CD4-positive, alpha-beta T cell (primary cell): ENCODE results near the gene ITPRID2. TPM values are rescaled to one million over a fixed set of nuclear protein-coding genes. Genes with fewer than 3 reads are reported as not detected.
"Not testable (repeated sequence)": the region's sequence is repeated elsewhere in the genome, so short reads cannot be mapped to it uniquely, and the experiment has no call there.

ENCODE experiments used
- ATAC-seq: fragments of 200-7000 bp; cut with Tn5 transposase; one replicate; pipeline ENCODE4 v1.10.0; 2022; ENCODE audit warnings: mild to moderate bottlenecking; ENCODE audit not compliant: poor library complexity
- CTCF ChIA-PET: fragments of 350-600 bp; sonication (Branson Sonifier 250); formaldehyde crosslinking; loops from one replicate; lab custom pipeline; 2021; ENCODE audit warnings: antibody characterized with exemption, inconsistent platforms; lab: Charles Lee
- POLR2A ChIA-PET: fragments of 350-600 bp; sonication (Branson Sonifier 250); formaldehyde crosslinking; loops from one replicate; lab custom pipeline; 2021; ENCODE audit warnings: antibody characterized with exemption, inconsistent platforms; lab: Charles Lee
- DNase-seq, 14 experiments: peaks; one replicate each; pipeline ENCODE4 v3.0.0-alpha.2; 2013 to 2020; ENCODE audit warnings: mixed read lengths in 2 of 14
- H3K27ac ChIP-seq, 2 donors: one replicate each; pipeline versions ENCODE4 v1.5.1 to v1.7.0; 2013; ENCODE audit warnings: low read length in 2 of 2, low read depth in 1 of 2, mild to moderate bottlenecking in 1 of 2
- H3K27me3 ChIP-seq, 2 experiments: 1 replicate in 1 of 2; 2 replicates in 1 of 2; pipeline versions ENCODE4 v1.6.1 to v1.7.0; 2013; ENCODE audit warnings: low read length in 2 of 2, control low read depth in 1 of 2, mild to moderate bottlenecking in 1 of 2, moderate library complexity in 1 of 2; ENCODE audit not compliant: insufficient read depth in 2 of 2, control insufficient read depth in 1 of 2
- H3K36me3 ChIP-seq: one replicate; pipeline ENCODE4 v1.6.1; 2013; ENCODE audit warnings: low read length, control low read depth; ENCODE audit not compliant: insufficient read depth
- H3K4me1 ChIP-seq: one replicate; pipeline ENCODE4 v1.6.1; 2013; ENCODE audit warnings: low read length, control low read depth; ENCODE audit not compliant: insufficient read depth
- H3K4me3 ChIP-seq: one replicate; pipeline ENCODE4 v1.5.1; 2013; ENCODE audit warnings: mild to moderate bottlenecking, low read length, moderate library complexity
- H3K9me3 ChIP-seq, 2 experiments: 1 replicate in 1 of 2; 2 replicates in 1 of 2; pipeline versions ENCODE4 v1.6.1 to v1.7.0; 2013; ENCODE audit warnings: low read length in 2 of 2, mild to moderate bottlenecking in 2 of 2, control low read depth in 1 of 2, moderate library complexity in 1 of 2; ENCODE audit not compliant: control insufficient read depth in 1 of 2, insufficient read depth in 1 of 2
- H3K27ac Mint-ChIP-seq: one replicate; pipeline ENCODE4 v1.8.0; 2020; ENCODE audit warnings: mixed read lengths
- H3K27me3 Mint-ChIP-seq: one replicate; pipeline ENCODE4 v1.8.0; 2021; ENCODE audit warnings: mixed read lengths
- H3K36me3 Mint-ChIP-seq: one replicate; pipeline ENCODE4 v1.8.0; 2021; ENCODE audit warnings: low read depth, mixed read lengths
- H3K4me1 Mint-ChIP-seq: one replicate; pipeline ENCODE4 v1.8.0; 2021; ENCODE audit warnings: low read depth, mixed read lengths
- H3K4me3 Mint-ChIP-seq: one replicate; pipeline ENCODE4 v1.8.0; 2020; ENCODE audit warnings: mild to moderate bottlenecking, mixed read lengths
- H3K9me3 Mint-ChIP-seq: one replicate; pipeline ENCODE4 v1.8.0; 2020; ENCODE audit warnings: mixed read lengths
- intact Hi-C, 2 experiments: fragments of 100-400 bp; cut with DNase I in 1 of 2; cut with micrococcal nuclease in 1 of 2; formaldehyde crosslinking; loops; one replicate each; pipeline versions ENCODE4 v1.15.1 to v1.9.0; 2023 to 2025; cut with DNase I, micrococcal nuclease
- total RNA-seq, 174 experiments: library from RNA in 2 of 174; stranded (reverse) in 2 of 174; gene quantifications; one replicate each; pipeline ENCODE4 v1.2.3 and lab custom pipeline; 2021 to 2026
- TF ChIP-seq, protein P1 (sequence below): fragments of 200-600 bp; IDR thresholded peaks from one replicate; pipeline ENCODE4 v1.8.0; 2022; ENCODE audit warnings: antibody characterized with exemption, mild to moderate bottlenecking

The ITPRID2 gene
- total RNA-seq, 2 experiments from 2014 or later = 75.8 to 79.7 TPM

DNA sequence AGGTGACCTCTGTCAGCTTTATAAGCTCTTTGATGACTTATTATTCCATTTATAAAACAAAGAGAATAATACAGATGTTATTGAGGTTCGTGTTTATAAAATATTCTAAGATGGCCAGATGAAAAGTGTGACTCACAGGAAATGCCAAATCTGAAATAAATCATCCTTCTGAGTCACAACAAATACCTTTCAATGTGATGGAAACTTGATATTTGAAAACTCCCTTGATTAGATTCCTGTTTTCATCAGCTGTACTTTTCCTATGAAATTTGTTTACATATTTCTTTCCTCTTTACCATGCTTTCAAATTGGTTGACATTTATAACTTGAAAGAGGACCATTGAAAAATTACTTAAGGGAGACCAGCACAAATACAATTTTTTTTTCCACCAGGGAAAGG lies 63.5 kb downstream of the ITPRID2 start:
- Mint-ChIP-seq H3K4me1 (peaks cover 14% of the 10 kb centered on the region), H3K27me3 (peaks cover 14% of the 10 kb centered on the region), H3K4me3 (no peak overlapping the region), H3K36me3 (no peaks in the 10 kb centered on the region), H3K9me3 (no peaks in the 10 kb centered on the region), H3K27ac (no peak overlapping the region)
- Histone ChIP-seq H3K36me3 (no peaks in the 10 kb centered on the region), H3K4me3 (no peak overlapping the region), H3K27me3 (no peaks in the 10 kb centered on the region), H3K27ac (no peak overlapping the region), H3K9me3 (no peaks in the 10 kb centered on the region), H3K4me1 (peaks cover 5% of the 10 kb centered on the region)
- no peak for DNase-seq
- intact Hi-C loops = loop anchor here in 1 of 2 experiments (2.0 to 5.0 kb wide), 2 partner anchors 212 to 883 kb away; no protein-coding TSS in a partner anchor
- CTCF ChIA-PET = interaction anchor here (0.7 kb wide), 1 partner anchor 59 kb away, joined by 3 read pairs; no protein-coding TSS in a partner anchor
- no peak for ATAC-seq
- POLR2A ChIA-PET = interaction anchor here (1.4 kb wide), 1 partner anchor 212 kb away, joined by 5 read pairs; no protein-coding TSS in a partner anchor
- TF ChIP-seq, protein P1, sequence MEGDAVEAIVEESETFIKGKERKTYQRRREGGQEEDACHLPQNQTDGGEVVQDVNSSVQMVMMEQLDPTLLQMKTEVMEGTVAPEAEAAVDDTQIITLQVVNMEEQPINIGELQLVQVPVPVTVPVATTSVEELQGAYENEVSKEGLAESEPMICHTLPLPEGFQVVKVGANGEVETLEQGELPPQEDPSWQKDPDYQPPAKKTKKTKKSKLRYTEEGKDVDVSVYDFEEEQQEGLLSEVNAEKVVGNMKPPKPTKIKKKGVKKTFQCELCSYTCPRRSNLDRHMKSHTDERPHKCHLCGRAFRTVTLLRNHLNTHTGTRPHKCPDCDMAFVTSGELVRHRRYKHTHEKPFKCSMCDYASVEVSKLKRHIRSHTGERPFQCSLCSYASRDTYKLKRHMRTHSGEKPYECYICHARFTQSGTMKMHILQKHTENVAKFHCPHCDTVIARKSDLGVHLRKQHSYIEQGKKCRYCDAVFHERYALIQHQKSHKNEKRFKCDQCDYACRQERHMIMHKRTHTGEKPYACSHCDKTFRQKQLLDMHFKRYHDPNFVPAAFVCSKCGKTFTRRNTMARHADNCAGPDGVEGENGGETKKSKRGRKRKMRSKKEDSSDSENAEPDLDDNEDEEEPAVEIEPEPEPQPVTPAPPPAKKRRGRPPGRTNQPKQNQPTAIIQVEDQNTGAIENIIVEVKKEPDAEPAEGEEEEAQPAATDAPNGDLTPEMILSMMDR = no peak

DNA sequence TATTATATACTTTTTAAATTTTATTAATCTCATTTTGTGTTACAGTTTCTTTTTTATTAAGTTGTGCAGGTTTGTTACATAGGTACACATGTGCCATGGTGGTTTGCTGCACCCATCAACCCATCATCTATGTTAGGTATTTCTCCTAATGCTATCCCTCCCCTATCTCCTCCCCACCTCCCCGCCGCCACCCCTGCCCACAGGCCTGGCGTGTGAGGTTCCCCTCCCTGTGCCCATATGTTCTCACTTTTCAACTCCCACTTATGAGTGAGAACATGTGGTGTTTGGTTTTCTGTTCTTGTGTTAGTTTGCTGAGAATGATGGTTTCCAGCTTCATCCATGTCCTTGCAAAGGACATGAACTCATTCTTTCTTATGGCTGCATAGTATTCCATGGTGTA lies 64.3 kb downstream of the ITPRID2 start:
- Mint-ChIP-seq H3K4me1 (peaks cover 14% of the 10 kb centered on the region), H3K27me3 (peaks cover 14% of the 10 kb centered on the region)
- intact Hi-C loops = loop anchor here in 1 of 2 experiments (2.0 to 5.0 kb wide), 2 partner anchors 213 to 884 kb away; no protein-coding TSS in a partner anchor
- H3K4me3 Mint-ChIP-seq, H3K9me3 Mint-ChIP-seq, H3K4me3 ChIP-seq, POLR2A ChIA-PET, H3K27me3 ChIP-seq, H3K36me3 Mint-ChIP-seq, ATAC-seq, H3K27ac Mint-ChIP-seq, H3K9me3 ChIP-seq, H3K4me1 ChIP-seq, DNase-seq, H3K27ac ChIP-seq, H3K36me3 ChIP-seq, CTCF ChIA-PET: not testable (repeated sequence)

DNA sequence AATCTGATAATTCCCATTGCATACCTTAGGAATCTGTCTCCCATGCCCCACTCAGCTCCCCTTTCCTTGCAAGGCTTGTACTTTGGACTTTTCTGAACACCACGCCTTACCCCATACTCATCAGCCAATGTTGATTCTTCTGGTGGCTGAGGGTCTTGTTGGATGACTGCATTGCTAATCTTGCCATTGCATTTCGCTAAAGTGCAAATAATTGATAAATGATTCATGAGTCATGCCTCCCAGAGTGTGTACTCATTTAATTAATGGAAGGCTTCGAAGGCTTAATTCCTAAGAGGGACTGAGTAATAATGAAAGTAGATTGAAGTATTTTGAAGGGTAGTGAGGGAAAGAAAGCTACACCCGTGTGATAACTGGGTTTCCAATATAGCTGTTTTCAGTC lies 66.1 kb downstream of the ITPRID2 start:
- intact Hi-C loops = loop anchor here in 1 of 2 experiments (5.0 kb wide), 1 partner anchor 885 kb away; no protein-coding TSS in a partner anchor
- Mint-ChIP-seq H3K9me3 (no peaks in the 10 kb centered on the region), H3K27me3 (peaks cover 7% of the 10 kb centered on the region), H3K4me3 (no peak overlapping the region), H3K4me1 (peaks cover 14% of the 10 kb centered on the region), H3K27ac (no peak overlapping the region), H3K36me3 (no peaks in the 10 kb centered on the region)
- TF ChIP-seq, protein P1 = no peak
- Histone ChIP-seq H3K27ac (no peak overlapping the region), H3K27me3 (no peaks in the 10 kb centered on the region), H3K9me3 (peaks cover 0 to 4% of the 10 kb centered on the region in 2 experiments), H3K36me3 (no peaks in the 10 kb centered on the region), H3K4me1 (peaks cover 5% of the 10 kb centered on the region), H3K4me3 (no peak overlapping the region)
- ChIA-PET POLR2A (no interaction called here), CTCF (no interaction called here)
- ATAC-seq (no peak), DNase-seq (no peak)

DNA sequence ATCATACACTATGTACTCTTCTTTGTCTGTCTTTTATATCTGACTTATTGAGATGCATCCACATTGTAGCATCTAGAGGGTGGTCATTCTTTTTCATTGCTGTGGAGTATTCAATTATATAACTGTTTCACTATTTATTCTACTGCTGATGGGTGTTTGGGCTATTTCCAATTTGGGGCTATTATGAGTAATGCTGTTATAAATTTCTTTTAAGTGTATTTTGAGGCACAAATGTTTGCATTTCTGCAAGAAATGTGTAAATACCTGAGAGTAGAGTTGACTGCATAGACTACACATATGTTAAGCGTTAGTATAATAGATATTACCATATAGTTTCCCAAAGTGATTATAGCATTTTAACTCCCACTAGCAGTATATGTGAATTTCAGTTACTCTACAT lies 67.2 kb downstream of the ITPRID2 start:
- DNase-seq (no peak), ATAC-seq (no peak)
- peaks cover 4% of the 10 kb centered on the region for H3K4me1 ChIP-seq
- no peak overlapping the region for H3K27ac ChIP-seq
- Mint-ChIP-seq H3K27me3 (peaks cover 7% of the 10 kb centered on the region), H3K27ac (no peak overlapping the region), H3K4me1 (peaks cover 10% of the 10 kb centered on the region), H3K4me3 (no peak overlapping the region), H3K36me3 (no peaks in the 10 kb centered on the region), H3K9me3 (no peaks in the 10 kb centered on the region)
- TF ChIP-seq, protein P1 = no peak
- CTCF ChIA-PET = no interaction called here
- no peak overlapping the region for H3K4me3 ChIP-seq
- H3K27me3 ChIP-seq = no peaks in the 10 kb centered on the region
- POLR2A ChIA-PET = no interaction called here
- peaks cover 0 to 4% of the 10 kb centered on the region in 2 experiments for H3K9me3 ChIP-seq
- intact Hi-C loops = loop anchor here in 1 of 2 experiments (5.0 kb wide), 1 partner anchor 886 kb away; no protein-coding TSS in a partner anchor
- H3K36me3 ChIP-seq = no peaks in the 10 kb centered on the region
